Left ventricle myocardium superior (tissue), 1 donor: ENCODE data around the gene RNF19B. TPM values are rescaled to one million over a fixed set of nuclear protein-coding genes. Genes with fewer than 3 reads are reported as not detected.
"Not testable (repeated sequence)": the region's sequence is repeated elsewhere in the genome, so short reads cannot be mapped to it uniquely, and the experiment has no call there.

Experiments
- ATAC-seq: fragments of 200-7000 bp; cut with Tn5 transposase; one replicate; pipeline ENCODE4 v1.9.1; 2020; ENCODE audit warnings: mild to moderate bottlenecking, moderate library complexity
- DNase-seq: peaks from one replicate; pipeline ENCODE4 v3.0.0-alpha.2; 2020
- intact Hi-C: fragments of 100-400 bp; cut with micrococcal nuclease; formaldehyde crosslinking; loops from one replicate; pipeline ENCODE4 v1.11.0; 2022
- total RNA-seq: library from RNA; stranded (reverse); fragmentation: NEBNext Ultra II Directional; extraction: Animal tissue kit (Norgen Biotek cat#: 25700); gene quantifications from one replicate; pipeline ENCODE4 v1.2.1, GENCODE V29; 2021
- donor health status: DM: no; HTN: yes; CAD: no; lungs with severe emphysema.

The RNF19B gene
- total RNA-seq, 1 donor from 2014 or later = 13.3 TPM

- ATAC-seq = no peak
Measured at GRCh38 chr1:32997381-32997891, 32.8 kb upstream of the RNF19B start.

GRCh38 chr1:32993324-32993636 lies 28.7 kb upstream of the RNF19B start:
- DNase-seq, intact Hi-C loops, ATAC-seq: not testable (repeated sequence)

More at GRCh38 chr1:32997381-32997891, 32.8 kb upstream of the RNF19B start:
- intact Hi-C loops = no loop called here
- DNase-seq = no peak

GRCh38 chr1:32992489-32993323 lies 28.1 kb upstream of the RNF19B start:
- intact Hi-C loops = no loop called here
- peak; percentile 79 for ATAC-seq
- DNase-seq = peak; percentile 78

GRCh38 chr1:32991819-32992488 lies 27.3 kb upstream of the RNF19B start:
- DNase-seq = no peak
- no peak for ATAC-seq
- intact Hi-C loops = no loop called here

- ATAC-seq (no peak), DNase-seq (no peak)
Measured at GRCh38 chr1:32991386-32991785, 26.8 kb upstream of the RNF19B start.

GRCh38 chr1:32990887-32991286 lies 26.3 kb upstream of the RNF19B start:
- ATAC-seq (no peak), DNase-seq (no peak)
- intact Hi-C loops = no loop called here

More at GRCh38 chr1:32991386-32991785, 26.8 kb upstream of the RNF19B start:
- intact Hi-C loops = no loop called here

- DNase-seq = peak; percentile 66
- peak; percentile 71 for ATAC-seq
- intact Hi-C loops = no loop called here
Measured at GRCh38 chr1:32989160-32990050, 24.8 kb upstream of the RNF19B start.

- peak; percentile 48 for DNase-seq
- intact Hi-C loops = no loop called here
- peak; percentile 16 for ATAC-seq
Measured at GRCh38 chr1:32988665-32989064, 24.1 kb upstream of the RNF19B start.

GRCh38 chr1:32985226-32985625 lies 20.6 kb upstream of the RNF19B start:
- intact Hi-C loops = no loop called here
- ATAC-seq = no peak
- DNase-seq = no peak

- intact Hi-C loops = no loop called here
- ATAC-seq (peak; percentile 5), DNase-seq (no peak)
Measured at GRCh38 chr1:32984455-32985171, 20.0 kb upstream of the RNF19B start.

GRCh38 chr1:32984090-32984454 lies 19.5 kb upstream of the RNF19B start:
- intact Hi-C loops = no loop called here
- DNase-seq = peak; percentile 43
- peak; percentile 36 for ATAC-seq

- ATAC-seq = no peak
- intact Hi-C loops = no loop called here
- DNase-seq = no peak
Measured at GRCh38 chr1:32983020-32983419, 18.4 kb upstream of the RNF19B start.

- DNase-seq = peak; percentile 49
- intact Hi-C loops = no loop called here
- ATAC-seq = peak; percentile 80
Measured at GRCh38 chr1:32981003-32981901, 16.6 kb upstream of the RNF19B start.

GRCh38 chr1:32980080-32980479 lies 15.5 kb upstream of the RNF19B start:
- intact Hi-C loops = no loop called here
- ATAC-seq = no peak
- no peak for DNase-seq

- intact Hi-C loops = no loop called here
Measured at GRCh38 chr1:32978854-32979253, 14.2 kb upstream of the RNF19B start.

GRCh38 chr1:32977546-32978087 lies 13.0 kb upstream of the RNF19B start:
- intact Hi-C loops = no loop called here
- ATAC-seq (no peak), DNase-seq (no peak)

More at GRCh38 chr1:32978854-32979253, 14.2 kb upstream of the RNF19B start:
- DNase-seq (no peak), ATAC-seq (no peak)

- ATAC-seq, DNase-seq, intact Hi-C loops: not testable (repeated sequence)
Measured at GRCh38 chr1:32975055-32975454, 10.4 kb upstream of the RNF19B start.

- intact Hi-C loops, DNase-seq: not testable (repeated sequence)
- ATAC-seq = peak; percentile 9
Measured at GRCh38 chr1:32973458-32973857, 8.8 kb upstream of the RNF19B start.
